GM12801 (cell line): ENCODE data around the gene GPR32.

Experiments
- TF ChIP-seq, protein P1 (sequence below): IDR thresholded peaks from one replicate; pipeline ENCODE4 v1.5.1; 2011; ENCODE audit warnings: control low read depth; ENCODE audit not compliant: insufficient read length; ENCODE audit errors: extremely low read depth

Gene GPR32

DNA sequence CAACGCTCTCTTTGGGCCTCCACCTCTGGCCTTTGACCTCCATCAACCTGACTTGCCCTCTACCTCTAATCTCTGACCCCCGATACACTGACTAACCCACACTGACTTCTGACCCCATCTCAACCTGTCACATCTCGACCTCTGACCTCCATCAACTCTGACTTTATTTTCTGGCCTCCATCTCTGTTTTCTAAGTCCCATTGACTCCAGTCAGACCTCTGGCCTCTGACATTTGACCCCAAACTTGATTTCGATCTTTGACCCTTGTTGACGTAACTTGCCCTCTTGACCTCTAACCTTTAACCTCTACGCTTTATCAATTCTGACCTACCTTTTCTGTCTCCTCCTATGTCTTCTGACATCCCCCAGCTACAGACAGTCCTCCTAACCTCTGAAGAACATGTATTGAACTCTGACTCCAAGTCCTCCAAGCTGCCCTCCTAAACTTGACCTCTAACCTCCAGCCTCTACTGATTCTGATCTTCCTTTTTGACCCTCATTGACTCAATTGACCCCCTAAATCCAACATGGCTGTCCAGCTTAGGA, 20.7 kb downstream of the GPR32 start:
- TF ChIP-seq, protein P1, sequence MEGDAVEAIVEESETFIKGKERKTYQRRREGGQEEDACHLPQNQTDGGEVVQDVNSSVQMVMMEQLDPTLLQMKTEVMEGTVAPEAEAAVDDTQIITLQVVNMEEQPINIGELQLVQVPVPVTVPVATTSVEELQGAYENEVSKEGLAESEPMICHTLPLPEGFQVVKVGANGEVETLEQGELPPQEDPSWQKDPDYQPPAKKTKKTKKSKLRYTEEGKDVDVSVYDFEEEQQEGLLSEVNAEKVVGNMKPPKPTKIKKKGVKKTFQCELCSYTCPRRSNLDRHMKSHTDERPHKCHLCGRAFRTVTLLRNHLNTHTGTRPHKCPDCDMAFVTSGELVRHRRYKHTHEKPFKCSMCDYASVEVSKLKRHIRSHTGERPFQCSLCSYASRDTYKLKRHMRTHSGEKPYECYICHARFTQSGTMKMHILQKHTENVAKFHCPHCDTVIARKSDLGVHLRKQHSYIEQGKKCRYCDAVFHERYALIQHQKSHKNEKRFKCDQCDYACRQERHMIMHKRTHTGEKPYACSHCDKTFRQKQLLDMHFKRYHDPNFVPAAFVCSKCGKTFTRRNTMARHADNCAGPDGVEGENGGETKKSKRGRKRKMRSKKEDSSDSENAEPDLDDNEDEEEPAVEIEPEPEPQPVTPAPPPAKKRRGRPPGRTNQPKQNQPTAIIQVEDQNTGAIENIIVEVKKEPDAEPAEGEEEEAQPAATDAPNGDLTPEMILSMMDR: no peak

DNA sequence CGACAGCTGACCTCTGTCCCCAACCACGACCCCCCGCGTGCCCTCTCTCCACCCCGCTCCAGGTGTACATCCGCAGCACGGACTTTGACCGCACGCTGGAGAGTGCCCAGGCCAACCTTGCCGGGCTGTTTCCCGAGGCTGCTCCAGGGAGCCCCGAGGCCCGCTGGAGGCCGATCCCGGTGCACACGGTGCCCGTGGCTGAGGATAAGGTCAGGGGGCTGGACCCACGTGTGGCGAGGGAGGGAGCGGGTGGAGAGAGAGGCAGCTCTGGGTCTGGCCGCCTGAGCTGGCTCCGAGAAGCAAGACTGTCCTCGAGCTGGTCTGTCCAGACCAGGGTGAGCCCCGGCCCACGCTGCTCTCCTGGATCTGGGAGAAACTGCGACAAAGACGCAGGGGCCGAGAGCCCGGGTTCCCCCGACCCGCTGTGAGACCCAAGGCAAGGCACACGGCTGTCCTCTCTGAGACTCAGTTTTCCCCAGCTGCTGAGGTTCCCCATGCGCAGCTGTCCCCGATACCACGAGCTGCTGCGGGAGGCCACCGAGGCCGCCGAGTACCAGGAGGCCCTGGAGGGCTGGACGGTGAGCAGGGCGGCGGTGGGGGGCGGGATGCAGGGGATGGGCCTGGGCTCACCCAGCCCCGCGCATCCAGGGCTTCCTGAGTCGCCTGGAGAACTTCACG, 21.5 kb downstream of the GPR32 start:
- TF ChIP-seq, protein P1: no peak

DNA sequence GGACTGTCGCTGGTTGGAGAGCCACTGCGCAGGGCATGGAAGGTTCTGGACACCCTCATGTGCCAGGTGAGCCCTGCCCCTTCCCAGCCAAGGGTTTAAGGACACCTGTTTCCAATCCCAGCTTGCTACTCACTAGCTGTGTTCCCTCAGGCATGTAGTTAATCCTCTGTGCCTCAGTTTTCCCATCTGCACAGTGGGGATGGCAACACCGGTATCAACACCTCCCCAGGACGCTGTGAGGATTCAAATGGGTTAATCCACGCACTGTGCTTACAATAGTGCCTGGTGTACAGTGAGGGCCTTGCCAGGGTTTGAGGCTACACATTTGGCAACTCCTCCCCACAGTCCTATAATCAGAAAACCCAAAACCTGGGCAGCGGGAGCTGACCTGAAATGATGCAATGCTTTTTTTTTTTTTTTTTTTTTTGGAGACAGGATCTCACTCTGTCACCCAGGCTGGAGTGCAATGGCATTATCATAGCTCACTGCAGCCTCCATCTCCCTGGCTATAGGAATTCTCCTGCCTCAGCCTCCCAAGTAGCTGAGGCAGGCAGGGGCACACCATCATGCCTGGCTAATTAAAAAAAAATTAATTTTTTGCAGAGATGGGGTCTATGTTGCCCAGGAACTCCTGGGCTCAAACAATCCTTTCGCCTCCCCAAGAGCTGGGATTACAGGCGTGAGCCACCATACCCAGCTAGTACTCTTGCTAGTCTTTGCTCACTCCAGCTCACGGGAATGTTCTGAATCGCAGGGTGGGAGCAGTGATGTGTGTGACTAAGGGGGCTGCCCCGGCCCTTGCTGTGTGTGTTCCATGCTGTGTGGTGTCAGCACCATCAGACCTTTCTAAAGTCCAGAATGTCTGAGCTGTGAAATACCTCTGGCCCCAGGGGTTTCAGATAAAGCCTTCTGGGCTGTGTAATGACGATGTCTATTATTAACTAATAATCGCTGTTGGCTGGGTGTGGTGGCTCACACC, 22.3 kb downstream of the GPR32 start:
- TF ChIP-seq, protein P1: no peak

DNA sequence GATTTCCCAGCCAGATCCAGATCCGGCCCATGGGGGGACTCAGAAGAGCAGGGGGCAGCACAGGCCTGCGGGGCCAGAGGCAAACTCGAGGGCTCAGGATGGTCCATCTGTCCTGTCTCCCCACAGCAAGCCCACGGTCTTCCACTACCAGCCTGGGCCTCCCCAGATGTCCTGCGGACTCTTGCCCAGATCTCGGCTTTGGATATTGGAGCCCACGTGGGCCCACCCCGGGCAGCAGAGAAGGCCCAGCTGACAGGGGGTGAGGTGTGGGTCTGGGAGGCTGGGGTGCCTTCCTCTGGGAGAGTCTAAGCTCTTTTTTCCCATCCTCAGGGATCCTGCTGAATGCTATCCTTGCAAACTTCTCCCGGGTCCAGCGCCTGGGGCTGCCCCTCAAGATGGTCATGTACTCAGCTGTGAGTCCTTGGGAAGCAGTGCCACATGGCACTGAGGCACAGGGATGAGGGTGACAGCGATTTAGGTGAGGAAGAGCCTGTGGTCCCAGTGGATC, 23.3 kb downstream of the GPR32 start:
- TF ChIP-seq, protein P1: no peak

DNA sequence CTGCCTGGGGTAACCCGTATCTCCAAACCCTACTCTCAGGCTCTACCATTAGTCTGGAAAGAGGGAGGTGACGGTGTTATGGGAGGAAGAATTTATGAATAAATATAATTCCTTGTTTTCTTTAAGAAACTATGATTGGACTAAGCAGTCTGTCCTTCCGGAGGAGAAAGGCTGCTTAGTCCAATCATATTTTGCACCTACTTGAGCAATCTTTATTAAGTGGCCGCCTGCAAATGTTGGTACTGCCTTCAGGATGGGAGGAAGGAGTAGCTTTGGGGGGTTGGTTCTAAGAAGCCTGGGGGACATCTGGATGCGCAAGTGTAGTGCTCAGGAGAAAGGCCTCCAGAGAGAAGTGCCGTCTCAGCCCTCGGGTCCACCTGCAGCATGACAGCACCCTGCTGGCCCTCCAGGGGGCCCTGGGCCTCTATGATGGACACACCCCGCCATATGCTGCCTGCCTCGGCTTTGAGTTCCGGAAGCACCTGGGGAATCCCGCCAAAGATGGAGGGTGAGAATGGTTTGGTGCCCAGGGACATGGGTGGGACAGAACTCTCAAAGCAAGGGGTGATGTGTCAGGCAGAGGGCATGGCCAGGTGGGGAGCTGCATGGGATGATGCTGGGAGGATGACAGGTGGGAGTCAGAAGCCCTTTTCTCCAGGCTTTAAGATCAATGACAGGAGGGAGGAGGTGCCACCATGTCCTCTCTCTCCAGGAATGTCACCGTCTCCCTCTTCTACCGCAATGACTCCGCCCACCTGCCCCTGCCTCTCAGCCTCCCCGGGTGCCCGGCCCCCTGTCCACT, 24.0 kb downstream of the GPR32 start:
- TF ChIP-seq, protein P1: no peak

DNA sequence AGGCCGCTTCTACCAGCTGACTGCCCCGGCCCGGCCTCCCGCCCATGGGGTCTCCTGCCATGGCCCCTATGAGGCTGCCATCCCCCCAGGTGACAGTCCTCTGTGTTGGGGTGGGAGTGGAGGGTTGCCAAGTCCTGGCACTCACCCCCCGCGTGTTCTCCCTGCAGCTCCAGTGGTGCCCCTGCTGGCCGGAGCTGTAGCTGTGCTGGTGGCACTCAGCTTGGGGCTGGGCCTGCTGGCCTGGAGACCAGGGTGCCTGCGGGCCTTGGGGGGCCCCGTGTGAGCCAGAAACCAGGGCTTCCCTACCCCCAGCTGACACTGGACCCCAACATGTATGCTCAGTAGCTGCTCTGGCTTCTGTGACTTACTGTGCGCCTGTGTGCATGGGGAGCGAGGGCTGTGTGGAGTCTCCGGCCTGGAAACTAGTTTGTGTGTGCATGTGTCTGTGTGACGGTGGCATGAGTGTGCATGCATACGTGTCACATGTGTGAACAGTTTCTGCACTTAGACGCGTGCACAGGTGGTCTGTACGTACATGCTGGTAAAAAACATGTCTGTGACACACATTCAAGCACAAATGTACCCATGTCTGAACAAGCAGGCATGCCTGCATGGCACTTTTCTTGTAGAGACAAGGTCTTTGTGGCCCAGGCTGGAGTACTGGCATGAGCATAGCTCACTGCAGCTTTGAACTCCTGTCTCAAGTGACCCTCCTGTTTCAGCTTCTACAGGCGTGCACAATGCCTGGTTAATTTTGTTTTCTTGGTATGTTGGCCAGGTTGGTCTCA, 24.8 kb downstream of the GPR32 start:
- TF ChIP-seq, protein P1: no peak
